DMS153 (cell line): ENCODE measurements around the gene RIN2.

Experiments used
- DNase-seq: peaks from one replicate; lab custom pipeline; 2025; lab: John Stamatoyannopoulos, UW

Gene RIN2

GRCh38 chr20:19765913-19766312 is 7.9 kb downstream of the RIN2 start:
- no peak for DNase-seq

DNA sequence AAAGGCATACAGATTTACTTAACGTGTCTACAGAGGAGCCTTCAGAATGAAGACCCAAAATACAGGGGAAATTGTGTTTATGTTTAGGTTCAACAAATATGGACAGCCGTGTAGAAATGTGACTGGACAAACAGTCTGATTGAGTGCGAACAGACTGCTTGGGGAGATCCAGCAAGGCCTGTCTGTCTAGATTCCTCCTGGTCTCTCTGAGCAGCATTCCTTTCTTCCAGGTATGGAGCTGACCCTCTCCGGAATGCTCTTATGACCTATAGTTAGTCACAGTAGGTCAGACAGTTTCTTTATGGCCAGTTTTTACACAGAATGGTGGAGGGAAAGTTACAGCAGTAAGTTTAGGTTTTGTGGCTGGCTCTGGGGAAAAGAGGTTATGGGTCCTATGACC is 9.0 kb downstream of the RIN2 start:
- DNase-seq: no peak

- no peak for DNase-seq
Observed at GRCh38 chr20:19768325-19768842, 10.3 kb downstream of the RIN2 start.

DNA sequence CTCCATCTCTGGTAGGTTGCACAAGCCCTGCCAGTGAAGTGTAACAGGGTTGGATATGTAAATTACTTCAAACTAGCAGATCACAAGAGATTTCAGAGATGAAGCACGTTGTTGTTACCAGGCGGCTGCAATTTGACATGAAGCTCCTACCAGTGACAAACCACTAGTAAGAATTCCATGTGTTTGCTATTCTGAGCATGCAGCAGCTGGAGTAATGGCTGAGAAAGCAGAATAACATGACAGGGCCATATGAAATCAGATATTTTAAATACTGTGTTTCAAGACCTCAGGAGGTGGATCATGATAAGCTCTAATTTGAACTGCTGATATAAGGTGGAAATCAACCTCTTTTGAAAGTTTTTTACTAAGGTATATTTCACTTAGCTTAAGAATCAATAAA is 11.4 kb downstream of the RIN2 start:
- no peak for DNase-seq

DNA sequence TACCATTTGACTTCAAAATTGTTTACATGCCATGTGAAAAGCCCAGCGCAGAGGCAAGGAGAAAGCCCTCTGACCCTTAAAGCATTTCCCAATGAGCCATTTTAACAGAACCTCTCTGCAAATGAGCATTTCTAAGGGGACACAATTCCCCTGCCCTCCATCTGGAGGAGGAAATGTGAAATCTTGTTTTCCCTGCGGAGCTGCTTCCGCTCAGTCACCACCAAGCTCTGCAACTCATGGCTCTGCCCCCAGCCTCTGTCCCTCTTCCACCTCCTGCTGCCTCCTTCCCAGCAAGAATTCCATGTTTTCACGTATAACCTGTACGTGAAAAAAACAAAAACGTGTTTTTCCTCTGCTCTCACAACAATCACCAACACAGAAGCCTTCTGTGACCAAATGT is 12.3 kb downstream of the RIN2 start:
- no peak for DNase-seq

DNA sequence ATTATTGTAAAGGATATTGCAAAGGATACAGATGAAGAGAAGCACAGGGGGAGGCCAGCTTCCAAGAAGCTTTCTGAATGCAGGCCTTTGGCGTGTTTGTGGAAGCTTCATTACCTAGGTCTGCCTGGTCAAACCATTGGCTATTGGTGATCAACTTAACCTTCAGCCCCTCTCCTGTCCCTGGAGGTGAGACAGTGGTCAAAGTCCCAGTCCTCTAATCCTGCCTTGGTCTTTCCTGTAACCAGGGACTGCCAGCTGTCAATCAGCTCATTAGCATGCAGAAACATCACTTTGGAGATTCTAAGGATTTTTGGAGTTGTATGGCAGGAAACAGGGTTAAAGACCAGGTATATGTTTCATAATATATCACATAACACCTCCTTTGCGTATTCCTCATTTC is 13.0 kb downstream of the RIN2 start:
- no peak for DNase-seq

- DNase-seq: no peak
Observed at GRCh38 chr20:19773471-19773870, 15.4 kb downstream of the RIN2 start.

DNA sequence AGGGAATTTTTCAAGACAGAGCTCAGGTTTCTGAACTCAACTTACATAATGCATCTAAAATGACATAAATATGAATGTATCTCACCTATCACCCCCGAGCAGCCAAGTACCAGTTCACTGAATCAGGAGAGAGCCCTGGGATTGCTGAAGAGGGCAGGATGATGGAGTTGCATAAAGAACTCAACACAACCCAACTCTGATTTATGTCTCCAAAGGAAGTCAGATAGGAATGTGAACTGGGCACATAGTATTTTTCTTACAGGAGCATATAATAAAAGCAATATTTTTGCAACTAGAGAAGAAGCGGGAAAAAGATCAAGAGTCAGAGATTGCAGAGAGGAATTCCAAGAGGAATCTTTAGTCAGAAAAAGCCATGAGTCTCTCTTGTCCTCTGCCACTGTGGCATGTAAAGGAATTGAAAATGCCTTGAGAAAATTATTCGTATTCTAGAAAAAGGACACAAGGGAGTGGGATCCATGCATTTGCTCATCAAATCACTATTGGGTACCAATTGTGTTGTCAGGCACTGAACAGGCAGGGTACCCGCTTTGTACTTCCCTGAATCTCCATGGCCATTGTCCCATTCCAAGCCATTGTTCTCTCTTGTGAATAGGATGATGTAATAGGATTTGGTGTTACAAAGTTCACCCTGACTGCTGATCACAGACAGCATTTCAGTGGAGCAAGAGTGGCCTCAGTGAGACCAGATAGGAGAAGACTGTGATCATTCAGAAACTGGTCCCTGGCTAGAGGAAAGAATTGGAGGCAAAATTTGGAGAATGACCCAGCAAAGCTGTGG is 16.3 kb downstream of the RIN2 start:
- no peak for DNase-seq

GRCh38 chr20:19775353-19776253 is 17.5 kb downstream of the RIN2 start:
- DNase-seq: no peak

DNA sequence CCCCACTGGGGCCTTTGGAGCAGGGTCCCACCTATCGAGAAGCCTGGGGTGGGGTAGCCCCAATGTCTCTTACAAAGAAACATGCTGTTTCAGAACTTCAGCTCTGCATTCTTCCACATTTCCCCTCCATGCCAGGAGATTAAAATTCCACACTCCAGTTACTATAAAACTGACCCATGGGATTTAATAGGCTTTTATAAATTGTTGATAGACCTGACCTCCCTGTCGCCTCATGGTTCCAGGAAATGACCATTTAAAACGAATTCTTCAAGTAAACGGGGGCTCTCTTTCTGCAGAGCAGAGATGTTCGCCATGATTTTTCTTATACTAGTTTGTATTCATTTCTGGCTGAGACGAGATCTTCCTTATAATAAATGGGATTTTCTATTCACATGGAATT is 19.3 kb downstream of the RIN2 start:
- no peak for DNase-seq

GRCh38 chr20:19777981-19778380 is 19.9 kb downstream of the RIN2 start:
- DNase-seq: no peak

DNA sequence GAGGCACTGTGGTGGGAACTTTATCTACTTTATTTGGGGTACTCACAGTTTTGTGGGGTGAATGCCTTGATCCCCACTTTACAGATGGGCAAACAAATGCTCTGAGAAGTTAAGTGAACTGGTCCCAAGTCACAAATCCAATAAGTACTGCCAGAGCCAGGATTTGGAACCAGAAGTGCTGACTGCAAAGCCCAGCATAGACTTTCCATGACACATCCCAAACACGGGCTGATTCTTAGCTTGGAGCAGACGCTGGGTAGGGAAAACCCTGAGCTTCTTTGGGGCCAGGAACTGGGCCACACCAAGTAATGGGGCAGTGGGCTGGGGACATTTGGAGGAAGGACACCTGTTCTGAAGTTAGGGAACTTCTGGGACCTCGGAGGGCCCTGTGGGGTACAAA is 20.3 kb downstream of the RIN2 start:
- no peak for DNase-seq

- DNase-seq: no peak
Observed at GRCh38 chr20:19779634-19780033, 21.6 kb downstream of the RIN2 start.

GRCh38 chr20:19780261-19780660 is 22.2 kb downstream of the RIN2 start:
- no peak for DNase-seq

DNA sequence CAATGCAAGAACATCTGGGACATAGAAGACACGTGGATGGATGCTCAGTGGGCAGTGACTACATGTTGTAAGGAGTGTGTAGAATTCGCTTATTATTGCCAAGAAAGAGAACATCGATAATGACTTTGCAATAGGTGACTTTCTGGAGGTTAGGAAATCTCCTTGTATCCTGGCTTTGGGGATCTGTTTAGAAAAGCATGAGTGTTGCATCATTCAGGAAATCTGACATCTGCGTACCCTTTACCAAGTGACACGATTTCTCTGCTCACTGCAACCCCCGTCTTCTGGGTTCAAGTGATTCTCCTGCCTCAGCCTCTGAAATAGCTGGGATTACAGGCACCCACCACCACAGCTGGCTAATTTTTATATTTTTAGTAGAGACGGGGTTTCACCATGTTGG is 23.2 kb downstream of the RIN2 start:
- DNase-seq: no peak

DNA sequence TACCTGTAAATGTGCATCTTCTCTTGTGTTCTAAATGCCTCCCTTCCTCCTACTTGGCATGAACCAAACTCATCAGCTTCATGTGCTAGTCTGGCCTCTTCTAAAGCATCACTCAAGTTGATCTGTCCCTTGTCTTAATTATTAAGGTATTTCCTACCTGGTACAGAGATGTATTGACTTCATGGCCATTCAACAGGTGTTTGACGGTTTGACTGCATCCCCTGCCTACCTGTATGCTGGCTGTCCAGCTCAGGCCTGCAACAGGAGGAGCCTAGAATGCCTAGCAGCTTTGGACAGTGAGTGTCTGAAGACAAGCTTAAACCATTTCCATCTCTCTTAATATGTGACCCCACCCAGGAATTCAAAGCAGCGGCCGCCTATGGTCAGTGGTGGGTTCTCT is 24.6 kb downstream of the RIN2 start:
- no peak for DNase-seq

DNA sequence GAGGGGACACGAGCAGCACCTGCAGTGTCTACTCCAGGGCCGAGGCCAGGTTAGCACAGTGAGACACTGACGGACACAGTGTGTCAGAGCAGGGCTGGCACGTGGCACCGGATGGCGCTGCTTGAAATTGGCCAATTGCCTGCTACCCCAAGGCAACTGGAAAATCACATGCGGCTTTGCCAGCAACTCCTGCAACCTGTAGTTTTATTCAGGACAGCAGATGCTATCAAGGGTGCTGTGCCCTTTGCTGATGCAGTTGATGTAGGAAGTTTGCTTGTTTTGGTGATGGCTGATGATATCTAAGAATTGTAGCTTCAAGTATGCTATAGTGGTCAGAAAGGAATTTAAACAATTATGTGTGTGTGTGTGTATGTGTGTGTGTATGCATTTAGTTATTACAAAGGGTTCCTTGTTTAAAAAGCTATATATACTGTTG is 25.9 kb downstream of the RIN2 start:
- DNase-seq: peak; percentile 32

DNA sequence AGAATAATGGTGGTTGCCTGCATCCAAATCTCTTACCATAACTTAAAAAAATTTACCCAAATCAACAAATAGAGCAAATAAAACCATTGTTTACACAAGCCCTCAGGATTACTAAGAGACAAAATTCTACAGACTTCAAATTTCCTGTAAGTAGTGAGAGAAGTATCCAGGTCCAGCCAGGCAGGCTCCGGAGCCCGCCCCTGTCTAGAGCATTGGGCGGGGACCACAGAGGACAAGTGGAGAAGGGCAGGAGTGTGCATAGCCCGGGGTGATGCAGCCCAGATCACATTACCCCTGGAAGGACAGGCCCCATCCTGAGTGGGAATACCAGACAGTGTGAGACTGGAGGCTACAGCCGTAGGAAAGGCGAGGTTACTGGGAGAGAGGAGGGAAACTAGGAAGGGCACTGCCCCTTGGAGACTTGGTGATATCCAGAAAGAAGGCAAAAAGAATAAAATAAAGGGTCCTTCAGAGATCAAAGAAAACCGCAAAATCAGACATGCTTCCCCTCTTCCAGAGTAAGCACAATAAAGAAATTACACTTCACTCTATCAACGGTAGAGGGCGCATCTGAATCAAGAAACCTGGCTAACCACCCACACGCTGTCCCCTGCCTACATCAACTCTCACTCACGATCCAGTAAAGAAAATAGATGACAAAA is 26.6 kb downstream of the RIN2 start:
- DNase-seq: peak; percentile 56

- DNase-seq: no peak
Observed at GRCh38 chr20:19785173-19785982, 27.3 kb downstream of the RIN2 start.

- DNase-seq: no peak
Observed at GRCh38 chr20:19785983-19786285, 27.9 kb downstream of the RIN2 start.

DNA sequence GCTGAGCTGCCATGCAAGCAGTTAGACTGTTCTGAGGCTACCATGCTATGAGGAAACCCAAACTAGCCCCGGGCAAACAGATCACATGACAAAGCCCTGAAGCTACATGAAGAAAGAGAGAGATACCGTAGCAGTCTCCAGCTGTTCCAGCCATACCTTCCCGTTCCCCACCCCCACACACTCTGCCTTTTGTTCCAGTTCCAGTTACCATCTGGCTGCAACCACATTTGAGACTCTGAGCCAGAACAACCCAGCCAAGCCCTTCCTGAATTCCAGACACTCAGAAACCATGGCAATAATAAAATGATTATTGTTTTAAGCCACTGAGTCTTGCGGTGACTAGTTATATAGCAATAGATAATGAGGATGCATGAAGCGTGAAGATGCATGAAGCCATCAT is 28.3 kb downstream of the RIN2 start:
- peak; percentile 29 for DNase-seq

GRCh38 chr20:19787366-19787765 is 29.3 kb downstream of the RIN2 start:
- DNase-seq: no peak
